Pancreas (tissue), 10 donors: ENCODE measurements around the gene GLI2. TPM values are rescaled to one million over a fixed set of nuclear protein-coding genes. Genes with fewer than 3 reads are reported as not detected.

Experiments
- ATAC-seq, 4 donors: fragments of 200-7000 bp; cut with Tn5 transposase; one replicate each; pipeline versions ENCODE4 v1.8.0 to v1.9.1; 2020; ENCODE audit warnings: mild to moderate bottlenecking in 4 of 4, moderate library complexity in 4 of 4
- DNase-seq, 6 donors: peaks; one replicate each; pipeline ENCODE4 v3.0.0-alpha.2; 2020
- FAIRE-seq: peaks from 2 replicates; lab custom pipeline; 2012; peaks lifted over from hg19 to GRCh38; lab: Jason Lieb, UNC
- H3K27ac ChIP-seq, 4 donors: fragments of 200-600 bp; sonication (generic); 1 replicate in 3 of 4; 2 replicates in 1 of 4; pipeline versions ENCODE4 v1.5.0 to v1.8.0; 2020
- H3K27me3 ChIP-seq, 4 donors: fragments of 200-600 bp; one replicate each; pipeline ENCODE4 v1.8.0; 2021
- H3K36me3 ChIP-seq, 3 donors: fragments of 200-600 bp; sonication (generic) in 1 of 3; one replicate each; pipeline versions ENCODE4 v1.5.0 to v1.8.0; 2020 to 2021
- H3K4me1 ChIP-seq, 3 donors: fragments of 200-600 bp; one replicate each; pipeline ENCODE4 v1.8.0; 2021
- H3K4me3 ChIP-seq, 4 donors: fragments of 200-600 bp; sonication (generic) in 2 of 4; one replicate each; pipeline versions ENCODE4 v1.5.0 to v1.8.0; 2020 to 2021
- H3K9me3 ChIP-seq, 4 donors: fragments of 200-600 bp; one replicate each; pipeline ENCODE4 v1.8.0; 2021
- CTCF ChIP-seq, 4 donors: fragments of 200-600 bp; sonication (generic) in 3 of 4; IDR thresholded peaks; one replicate each; pipeline versions ENCODE4 v1.5.0 to v1.8.0; 2021; ENCODE audit warnings: antibody characterized with exemption in 4 of 4
- WGBS, 2 donors: extraction: QIAGEN DNeasy Blood & Tissue Kit; methylation state at CpG; one replicate each; pipeline ENCODE4 v1.1.7; 2013; 5-methylcytosine and 5-hydroxymethylcytosine counted together
- intact Hi-C, 3 donors: fragments of 100-400 bp; cut with DNase I; formaldehyde crosslinking; loops; one replicate each; pipeline versions ENCODE4 v1.11.1 to v1.14.2; 2022
- polyA plus RNA-seq, 2 donors: library from polyadenylated mRNA; stranded (reverse); fragments of 200-250 nt; gene quantifications; one replicate each; pipeline ENCODE4 v1.2.3, GENCODE V29; 2013
- total RNA-seq, 6 donors: library from RNA; stranded (reverse); fragmentation: NEBNext Ultra II Directional in 4 of 6; extraction: Animal tissue kit (Norgen Biotek cat#: 25700) in 4 of 6; gene quantifications; one replicate each; pipeline versions ENCODE4 v1.2.1 to v1.2.4, GENCODE V29; 2021 to 2023
- donor health status: healthy with polysubstance abuse.
- donor health status: DM: no; HTN: no; CAD: no; lungs with moderate emphysema.
- donor health status: DM: no; HTN: no; CAD: no.
- donor health status: control.
- donor health status: control.
- donor health status: Bipolar disorder and iron deficiency.
- donor health status: DM: yes; HTN: yes; CAD: no.
- donor health status: DM: no; HTN: no; CAD: no.
- donor health status: DM: no; HTN: no; CAD: no.
- donor health status: DM: yes; HTN: yes; CAD: no.

The GLI2 gene
- total and polyA plus RNA-seq, 8 donors: 0.14 to 3.2 (median 0.53) TPM

GRCh38 chr2:120745420-120746111 lies 9.9 kb downstream of the GLI2 start:
- DNase-seq: no peak
- TF ChIP-seq CTCF (IDR thresholded peaks at IDR 0.05): no peak
- intact Hi-C loops: no loop called here
- Histone ChIP-seq H3K4me3 (no peak overlapping the region), H3K4me1 (peaks cover 0 to 4% (median 0%) of the 10 kb centered on the region in 3 donors), H3K9me3 (no peaks in the 10 kb centered on the region), H3K36me3 (no peaks in the 10 kb centered on the region), H3K27me3 (peaks cover 0 to 21% (median 2%) of the 10 kb centered on the region in 4 donors), H3K27ac (no peak overlapping the region)
- WGBS, 2 donors: 87 to 88% methylated on average over 6 of the region's 6 CpGs
- FAIRE-seq: no peak
- no peak for ATAC-seq

GRCh38 chr2:120746144-120746543 lies 10.5 kb downstream of the GLI2 start:
- H3K27ac ChIP-seq: no peak overlapping the region
- peaks cover 0 to 16% (median 2%) of the 10 kb centered on the region in 4 donors for H3K27me3 ChIP-seq
- no peaks in the 10 kb centered on the region for H3K9me3 ChIP-seq
- FAIRE-seq (no peak), ATAC-seq (no peak), DNase-seq (no peak)
- no peak for TF ChIP-seq CTCF (IDR thresholded peaks at IDR 0.05)
- H3K4me3 ChIP-seq: no peak overlapping the region
- no peaks in the 10 kb centered on the region for H3K36me3 ChIP-seq
- intact Hi-C loops: no loop called here
- 67 to 74% methylated on average over 4 of the region's 4 CpGs for WGBS, 2 donors
- peaks cover 0 to 4% (median 0%) of the 10 kb centered on the region in 3 donors for H3K4me1 ChIP-seq

GRCh38 chr2:120747281-120747680 lies 11.6 kb downstream of the GLI2 start:
- intact Hi-C loops: no loop called here
- Histone ChIP-seq H3K4me1 (no peaks in the 10 kb centered on the region), H3K27ac (no peak overlapping the region), H3K4me3 (no peak overlapping the region), H3K36me3 (no peaks in the 10 kb centered on the region), H3K9me3 (no peaks in the 10 kb centered on the region), H3K27me3 (peaks cover 0 to 11% (median 0%) of the 10 kb centered on the region in 4 donors)
- no peak for DNase-seq
- ATAC-seq: no peak
- FAIRE-seq: no peak
- WGBS, 2 donors: 93 to 100% methylated on average over 2 of the region's 2 CpGs
- no peak for TF ChIP-seq CTCF (IDR thresholded peaks at IDR 0.05)

- ATAC-seq (no peak), DNase-seq (no peak), FAIRE-seq (no peak)
- no peaks in the 10 kb centered on the region for H3K9me3 ChIP-seq
- no peak overlapping the region for H3K4me3 ChIP-seq
- no peaks in the 10 kb centered on the region for H3K36me3 ChIP-seq
- intact Hi-C loops: no loop called here
- peaks cover 0 to 7% (median 0%) of the 10 kb centered on the region in 4 donors for H3K27me3 ChIP-seq
- 92 to 96% methylated on average over 7 of the region's 7 CpGs for WGBS, 2 donors
- TF ChIP-seq CTCF (IDR thresholded peaks at IDR 0.05): no peak
- H3K27ac ChIP-seq: no peak overlapping the region
- no peaks in the 10 kb centered on the region for H3K4me1 ChIP-seq
Observed at GRCh38 chr2:120747706-120748105, 12.0 kb downstream of the GLI2 start.

GRCh38 chr2:120748310-120748709 lies 12.6 kb downstream of the GLI2 start:
- no peak for FAIRE-seq
- no peak for DNase-seq
- no peaks in the 10 kb centered on the region for H3K4me1 ChIP-seq
- intact Hi-C loops: no loop called here
- H3K4me3 ChIP-seq: no peak overlapping the region
- 68 to 71% methylated on average over 3 of the region's 3 CpGs for WGBS, 2 donors
- ATAC-seq: no peak
- TF ChIP-seq CTCF (IDR thresholded peaks at IDR 0.05): no peak
- peaks cover 0 to 1% (median 0%) of the 10 kb centered on the region in 4 donors for H3K27me3 ChIP-seq
- H3K36me3 ChIP-seq: no peaks in the 10 kb centered on the region
- no peak overlapping the region for H3K27ac ChIP-seq
- H3K9me3 ChIP-seq: no peaks in the 10 kb centered on the region
